T-helper 22 cell (primary cell): ENCODE data around the gene SNED1.
A peak's percentile ranks its signal among the peaks of the same experiment; 100 is the strongest.

Experiments used
- DNase-seq: peaks from one replicate; pipeline ENCODE4 v3.0.0-alpha.2; 2020; ENCODE audit warnings: low read depth

Gene SNED1

GRCh38 chr2:240997856-240998705 is at the start of gene SNED1:
Gene SNED1, plus strand, starts transcription at chr2:240998618. Its CDS starts 220 bp downstream, at chr2:240998838.
- DNase-seq, result peak; percentile 24

DNA sequence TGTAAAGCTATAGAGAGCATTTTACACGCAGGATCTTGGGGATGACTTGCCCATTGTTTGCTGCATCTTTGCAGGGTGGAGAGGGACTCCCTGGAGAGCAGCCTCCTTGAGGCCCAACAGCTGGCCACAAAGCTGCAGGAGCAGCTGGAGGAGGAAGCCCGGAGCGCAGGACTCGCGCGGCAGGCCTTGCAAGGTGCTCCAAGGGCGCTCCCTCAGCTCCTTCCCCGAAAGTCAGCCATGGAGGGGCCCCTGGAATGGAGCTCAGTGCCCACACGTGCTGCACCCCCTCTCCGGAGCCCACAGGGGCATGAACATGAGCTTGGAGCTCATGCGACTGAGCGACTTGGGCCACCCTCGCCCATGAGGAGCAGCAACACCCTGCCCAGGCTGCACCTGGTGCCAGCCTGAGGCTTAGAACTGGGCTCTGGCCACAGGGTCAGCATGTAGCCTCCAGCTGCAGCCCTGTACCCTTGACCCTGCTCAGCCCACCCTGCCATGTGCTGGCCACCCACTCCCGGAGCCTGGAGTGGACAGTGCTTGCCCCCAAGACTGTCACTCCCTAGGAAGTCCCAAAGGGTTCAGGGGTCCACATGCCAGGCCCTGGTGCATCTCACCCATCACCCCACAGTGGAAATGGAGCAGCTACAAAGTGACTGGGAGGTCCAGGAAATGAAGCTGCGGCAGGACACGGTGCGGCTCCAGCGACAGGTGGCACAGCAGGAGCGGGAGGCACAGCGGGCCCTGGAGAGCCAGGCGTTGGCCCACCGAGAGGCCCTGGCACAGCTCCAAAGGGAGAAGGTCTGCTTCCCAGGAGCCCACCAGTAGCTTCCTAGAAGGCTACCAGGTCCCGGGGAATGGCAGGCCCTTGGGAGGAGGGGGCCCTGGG is 49.3 kb upstream of the SNED1 start:
- no peak for DNase-seq

DNA sequence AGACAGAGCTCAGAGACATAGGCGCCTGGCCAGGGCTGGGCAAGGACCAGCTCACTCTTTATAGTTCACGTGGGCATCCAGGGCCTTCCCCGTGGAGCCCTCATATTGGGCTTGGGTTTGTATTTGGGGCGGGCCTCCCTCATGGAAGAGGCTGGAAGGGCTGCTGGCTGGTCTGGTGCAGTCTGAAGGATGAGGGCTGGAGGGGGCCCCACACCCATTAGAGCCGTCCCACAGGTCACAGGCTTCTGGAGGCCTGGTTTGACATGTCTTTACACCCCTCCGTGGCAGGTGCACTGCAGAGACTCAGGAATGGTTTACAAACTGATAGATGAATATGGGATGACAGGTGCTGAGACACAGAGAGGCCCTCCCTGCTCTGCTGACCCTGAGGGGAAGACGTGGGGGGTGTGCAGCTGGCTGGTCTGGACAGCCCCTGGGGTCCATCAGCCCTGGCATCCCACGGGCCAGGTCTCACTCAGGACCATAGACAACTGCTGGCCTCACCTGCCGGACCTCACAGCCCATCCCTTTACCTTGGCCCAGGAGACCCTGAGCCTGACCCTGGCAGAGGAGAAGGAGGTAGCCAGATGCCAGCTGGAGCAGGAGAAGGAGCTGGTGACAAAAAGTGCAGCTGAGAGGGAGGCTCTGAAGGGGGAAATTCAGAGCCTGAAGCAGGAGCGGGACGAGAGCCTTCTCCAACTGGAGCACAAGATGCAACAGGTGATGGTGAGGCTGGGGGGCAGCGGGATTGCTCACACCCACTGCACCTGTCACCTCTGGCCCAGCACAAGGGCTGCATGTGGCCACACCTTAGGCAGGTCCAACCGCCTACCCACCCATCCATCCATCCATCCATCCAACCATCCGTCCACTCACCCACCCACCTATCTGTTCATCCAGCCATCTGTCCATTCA is 48.4 kb upstream of the SNED1 start:
- no peak for DNase-seq

DNA sequence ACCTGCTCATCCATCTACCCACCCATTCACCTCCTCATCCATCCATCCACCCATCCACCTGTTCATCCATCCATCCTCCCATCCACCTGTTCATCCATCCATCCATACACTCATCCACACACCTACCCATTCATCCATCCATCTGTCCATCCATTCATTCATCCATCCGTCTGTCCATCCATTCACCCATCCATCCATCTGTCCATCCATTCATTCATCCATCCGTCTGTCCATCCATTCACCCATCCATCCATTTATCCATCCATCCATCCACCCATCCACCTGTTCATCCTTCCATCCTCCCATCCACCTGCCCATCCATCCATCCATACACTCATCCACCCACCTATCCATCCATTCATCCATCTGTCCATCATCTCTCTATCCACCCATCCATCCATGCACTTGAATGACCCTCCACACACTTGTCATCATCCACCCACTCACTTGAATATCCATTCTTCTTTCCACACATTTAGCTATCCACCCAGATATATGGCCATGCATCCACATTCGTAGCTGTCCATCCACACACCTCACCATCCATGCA is 47.3 kb upstream of the SNED1 start:
- no peak for DNase-seq

- no peak for DNase-seq
Observed at GRCh38 chr2:240952496-240953246, 45.7 kb upstream of the SNED1 start.

GRCh38 chr2:240953426-240954410 is 44.7 kb upstream of the SNED1 start:
- DNase-seq, result no peak

DNA sequence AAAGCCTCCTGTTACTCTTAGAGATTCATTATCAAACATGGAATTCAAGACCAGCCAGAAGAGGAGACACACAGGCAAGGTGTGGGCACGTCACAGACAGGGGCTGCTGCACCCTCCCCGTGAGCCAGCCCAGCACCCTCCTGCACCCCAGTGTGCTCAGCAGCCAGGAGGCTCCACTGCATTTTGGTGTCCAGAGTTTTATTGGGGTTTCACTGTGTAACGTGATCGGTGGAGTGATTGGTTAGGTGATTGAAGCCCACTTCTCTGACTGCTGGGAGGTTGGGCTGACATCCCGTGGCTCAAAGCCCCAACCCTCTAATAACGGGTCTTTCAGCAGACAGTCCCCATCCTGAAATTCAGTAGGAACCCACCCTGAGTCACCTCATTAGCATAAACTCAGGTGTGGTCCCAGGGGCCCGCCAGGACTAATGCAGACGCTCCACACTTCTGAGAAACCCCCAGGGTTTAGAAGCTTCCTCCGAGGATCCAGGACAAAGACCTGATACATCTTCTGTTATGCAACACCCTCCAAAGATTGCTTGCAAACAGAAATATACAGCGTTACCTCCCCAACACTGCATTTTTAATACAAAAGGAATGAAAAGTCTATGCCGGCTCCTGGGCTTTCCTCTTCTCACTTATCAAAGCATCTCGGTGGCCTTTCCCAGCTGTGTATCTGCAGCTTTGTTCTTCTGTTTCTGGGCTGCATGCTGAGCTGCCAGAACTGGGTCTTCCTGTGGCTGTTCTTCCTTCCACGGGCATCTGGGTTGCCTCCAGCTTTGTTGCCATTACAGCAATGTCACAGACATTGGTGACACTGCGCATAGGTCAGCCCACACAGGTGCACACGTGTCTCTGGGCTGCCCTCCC is 43.7 kb upstream of the SNED1 start:
- DNase-seq, result no peak

DNA sequence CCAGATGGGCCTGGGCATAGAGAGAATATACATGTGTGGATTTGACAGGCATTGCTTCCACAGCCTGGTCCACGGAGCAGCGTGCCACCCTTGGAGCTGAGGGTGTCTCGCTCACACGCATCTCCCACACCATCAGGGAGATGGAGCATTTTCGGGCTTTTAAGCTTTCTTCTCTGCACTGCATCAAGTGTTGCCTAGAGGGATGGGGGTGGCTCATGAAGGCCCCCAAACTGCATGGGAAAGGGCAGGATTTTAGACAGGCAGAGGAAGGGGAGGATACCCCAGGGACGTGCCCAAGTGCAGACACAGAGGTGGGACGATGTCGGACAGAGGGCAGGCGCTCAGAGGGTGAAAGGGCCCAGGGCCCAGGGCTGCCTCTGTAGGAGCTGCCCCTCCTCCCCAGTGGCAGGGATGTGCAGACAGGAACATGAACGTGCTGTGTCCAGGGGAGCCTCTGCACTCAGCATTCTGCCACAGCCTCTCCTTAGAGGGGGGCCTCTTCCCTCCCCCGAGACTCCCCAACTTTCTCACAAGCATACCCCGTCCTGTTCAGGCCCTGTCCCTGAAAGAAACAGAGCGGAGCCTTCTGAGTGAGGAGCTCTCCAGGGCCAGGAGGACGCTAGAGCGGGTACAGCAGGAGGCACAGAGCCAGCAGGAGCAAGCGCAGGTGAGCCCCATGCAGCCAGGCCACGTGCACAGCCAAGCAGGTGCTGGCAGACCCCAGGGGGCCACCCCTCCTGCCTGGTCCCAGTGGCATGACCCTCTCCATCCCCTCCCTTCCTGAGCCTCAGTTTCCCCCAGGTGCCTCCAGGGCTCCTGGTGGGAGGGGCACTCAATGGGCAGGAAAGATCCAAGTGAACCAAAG is 42.9 kb upstream of the SNED1 start:
- DNase-seq, result no peak

- DNase-seq, result no peak
Observed at GRCh38 chr2:240956171-240956934, 42.1 kb upstream of the SNED1 start.

GRCh38 chr2:240956935-240957655 is 41.3 kb upstream of the SNED1 start:
- DNase-seq, result no peak

- no peak for DNase-seq
Observed at GRCh38 chr2:240957656-240958365, 40.6 kb upstream of the SNED1 start.

DNA sequence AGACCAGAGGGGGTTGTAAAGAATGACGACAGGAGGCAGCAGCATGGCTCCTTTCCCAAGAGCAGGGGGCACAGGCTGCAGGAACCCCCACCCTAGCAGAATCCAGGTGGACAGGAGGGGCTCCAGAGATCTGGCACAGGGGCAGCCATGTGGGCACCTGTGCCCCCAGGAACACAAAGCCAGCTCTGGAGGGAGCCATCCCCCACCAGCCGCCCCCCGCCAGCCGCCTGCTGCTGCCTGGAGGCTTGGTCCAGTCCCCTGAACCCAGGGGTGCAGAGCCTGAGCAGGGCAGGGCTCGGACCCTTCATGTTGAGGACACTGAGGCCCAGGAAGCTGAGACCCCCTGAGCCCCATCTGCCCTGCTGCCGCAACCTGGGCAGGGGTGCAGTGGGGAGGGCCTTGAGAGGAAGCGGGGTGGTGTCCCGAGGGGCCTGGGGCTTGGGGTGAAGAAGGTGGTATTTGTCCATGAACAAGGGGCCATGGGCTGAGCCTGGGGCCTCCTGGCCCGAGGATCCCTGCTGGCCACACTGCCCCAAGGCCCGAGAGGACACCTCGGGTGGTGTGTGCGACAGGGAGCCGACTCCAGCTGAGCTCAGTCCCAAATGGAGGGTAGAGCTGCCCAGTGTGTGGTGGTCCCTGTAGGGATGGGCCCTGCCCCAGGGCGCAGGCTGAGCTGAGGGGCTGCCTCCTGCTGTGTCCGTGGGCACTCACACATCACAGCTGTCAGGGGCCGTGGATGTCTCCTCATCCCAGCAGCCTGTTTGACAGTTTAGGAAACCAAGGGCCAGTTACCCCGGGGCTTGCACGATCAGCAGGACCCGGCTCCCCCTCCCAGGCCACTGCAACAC is 39.8 kb upstream of the SNED1 start:
- no peak for DNase-seq

GRCh38 chr2:240959214-240959940 is 39.0 kb upstream of the SNED1 start:
- DNase-seq, result no peak

GRCh38 chr2:240959941-240960308 is 38.5 kb upstream of the SNED1 start:
- DNase-seq, result no peak
